Small intestine (tissue), 7 donors: ENCODE data around the gene RAD54L. TPM values are rescaled to one million over a fixed set of nuclear protein-coding genes. Genes with fewer than 3 reads are reported as not detected.
"Not testable (repeated sequence)": the region's sequence is repeated elsewhere in the genome, so short reads cannot be mapped to it uniquely, and the experiment has no call there.

ENCODE experiments used
- DNase-seq, 2 donors: peaks; one replicate each; pipeline versions ENCODE4 v3.0.0 to v3.0.0-alpha.2; 2013
- FAIRE-seq: peaks from 2 replicates; lab custom pipeline; 2012; peaks lifted over from hg19 to GRCh38; lab: Jason Lieb, UNC
- H3K27ac ChIP-seq, 3 donors: one replicate each; pipeline ENCODE4 v1.5.1; 2013; ENCODE audit warnings: low read length in 2 of 3, mild to moderate bottlenecking in 2 of 3, control low read depth in 1 of 3, inconsistent platforms in 1 of 3, low read depth in 1 of 3, moderate library complexity in 1 of 3
- H3K27me3 ChIP-seq, 3 donors: one replicate each; pipeline ENCODE4 v1.6.1; 2013; ENCODE audit warnings: low read length in 3 of 3, inconsistent platforms in 1 of 3; ENCODE audit not compliant: control insufficient read depth in 3 of 3, insufficient read depth in 3 of 3
- H3K36me3 ChIP-seq, 3 donors: one replicate each; pipeline ENCODE4 v1.6.1; 2013; ENCODE audit warnings: low read length in 3 of 3, inconsistent platforms in 1 of 3, low read depth in 1 of 3, mild to moderate bottlenecking in 1 of 3, moderate library complexity in 1 of 3; ENCODE audit not compliant: control insufficient read depth in 3 of 3, insufficient read depth in 2 of 3
- H3K4me1 ChIP-seq, 3 donors: one replicate each; pipeline ENCODE4 v1.6.1; 2013; ENCODE audit warnings: low read length in 2 of 3, inconsistent platforms in 1 of 3, low read depth in 1 of 3, mild to moderate bottlenecking in 1 of 3, moderate library complexity in 1 of 3; ENCODE audit not compliant: control insufficient read depth in 3 of 3, insufficient read depth in 2 of 3
- H3K4me3 ChIP-seq, 3 donors: one replicate each; pipeline ENCODE4 v1.5.1; 2013; ENCODE audit warnings: low read length in 3 of 3, control low read depth in 1 of 3, inconsistent platforms in 1 of 3, low read depth in 1 of 3, mild to moderate bottlenecking in 1 of 3, moderate library complexity in 1 of 3
- H3K9me3 ChIP-seq, 2 donors: one replicate each; pipeline ENCODE4 v1.6.1; 2013; ENCODE audit warnings: low read depth in 1 of 2, low read length in 1 of 2; ENCODE audit not compliant: control insufficient read depth in 2 of 2, insufficient read depth in 1 of 2
- WGBS, 3 donors: extraction: QIAGEN DNeasy Blood & Tissue Kit; methylation state at CpG; one replicate each; pipeline ENCODE4 v1.1.7; 2013; 5-methylcytosine and 5-hydroxymethylcytosine counted together
- polyA plus RNA-seq, 4 donors: library from polyadenylated mRNA; stranded (reverse) in 3 of 4; unstranded in 1 of 4; fragments of 200-250 nt in 3 of 4; fragments of 120-200 nt in 1 of 4; gene quantifications; one replicate each; pipeline versions ENCODE4 v1.2.1 to v1.2.3, GENCODE V29; 2013
- donor health status: healthy with polysubstance abuse.
- donor health status: control.
- donor health status: control.
- donor health status: Bipolar disorder and iron deficiency.
- donor health status: healthy.

The RAD54L gene
- polyA plus RNA-seq, 4 donors = 1.9 to 9.7 (median 3.9) TPM

- H3K9me3 ChIP-seq, H3K4me3 ChIP-seq, H3K36me3 ChIP-seq, FAIRE-seq, H3K4me1 ChIP-seq, H3K27me3 ChIP-seq, DNase-seq: not testable (repeated sequence)
- peak overlapping the region in 1 of 3 donors; percentile 20 for H3K27ac ChIP-seq
- 85 to 92% (median 90%) methylated on average over 11 of the region's 11 CpGs for WGBS, 3 donors
These were observed 77.9 kb downstream of the RAD54L start for GRCh38 chr1:46325285-46326076.

Other genes with a start within 250 kb of the RAD54L start
- gene PIK3R3, start 115.1 kb upstream of the RAD54L start, polyA plus RNA-seq = 10 to 100 TPM in 1 of 4 donors, 1 to 10 TPM in 3; 1.6 to 13.5 (median 3.6) TPM
- gene TSPAN1, start 72.7 kb upstream of the RAD54L start, polyA plus RNA-seq = 100 to 1,000 TPM in 1 of 4 donors, 10 to 100 TPM in 3; 22.7 to 104 (median 52.2) TPM
- not detected for gene P3R3URF, start 71.3 kb upstream of the RAD54L start, polyA plus RNA-seq
- 10 to 100 TPM; 37.6 to 81.3 (median 48.8) TPM for gene POMGNT1, start 49.3 kb upstream of the RAD54L start, polyA plus RNA-seq
- gene LURAP1, start 44.4 kb upstream of the RAD54L start, polyA plus RNA-seq = 1 to 10 TPM in 1 of 4 donors, under 1 TPM in 2, not detected in 1; 0.22 to 1.8 (median 0.27) TPM
- 10 to 100 TPM; 20.8 to 64.3 (median 30.1) TPM for gene LRRC41, start 55.9 kb downstream of the RAD54L start, polyA plus RNA-seq
- 1,000 to 10,000 TPM in 1 of 4 donors, 100 to 1,000 TPM in 3; 294 to 1,100 (median 915) TPM for gene UQCRH, start 55.9 kb downstream of the RAD54L start, polyA plus RNA-seq
- gene NSUN4, start 93.0 kb downstream of the RAD54L start, polyA plus RNA-seq = 10 to 100 TPM in 3 of 4 donors, 1 to 10 TPM in 1; 8.3 to 19.8 (median 11.6) TPM
- gene FAAH, start 146.6 kb downstream of the RAD54L start, polyA plus RNA-seq = 100 to 1,000 TPM in 1 of 4 donors, 10 to 100 TPM in 3; 28.7 to 138 (median 68.6) TPM
- under 1 TPM in 1 of 4 donors, not detected in 3; 0.01 TPM for gene DMBX1, start 242.1 kb downstream of the RAD54L start, polyA plus RNA-seq